ENCODE results near the gene TCEANC2. TPM values are rescaled to one million over a fixed set of nuclear protein-coding genes. Genes with fewer than 3 reads are reported as not detected.

TCEANC2 gene
- total and polyA plus RNA-seq, 2 experiments from 2014 or later, result 6.0 to 6.3 TPM

- H3K36me3 ChIP-seq (ENCODE audit: insufficient read depth), result no peaks in the 10 kb centered on the region
- TF ChIP-seq CREB1 (CRISPR knock-in tag; IDR thresholded peaks at IDR 0.05; ENCODE audit: low read depth), result no peak
- TF ChIP-seq STAT1 (IDR thresholded peaks at IDR 0.05; ENCODE audit: unreplicated experiment), result no peak
- TF ChIP-seq, protein P1, sequence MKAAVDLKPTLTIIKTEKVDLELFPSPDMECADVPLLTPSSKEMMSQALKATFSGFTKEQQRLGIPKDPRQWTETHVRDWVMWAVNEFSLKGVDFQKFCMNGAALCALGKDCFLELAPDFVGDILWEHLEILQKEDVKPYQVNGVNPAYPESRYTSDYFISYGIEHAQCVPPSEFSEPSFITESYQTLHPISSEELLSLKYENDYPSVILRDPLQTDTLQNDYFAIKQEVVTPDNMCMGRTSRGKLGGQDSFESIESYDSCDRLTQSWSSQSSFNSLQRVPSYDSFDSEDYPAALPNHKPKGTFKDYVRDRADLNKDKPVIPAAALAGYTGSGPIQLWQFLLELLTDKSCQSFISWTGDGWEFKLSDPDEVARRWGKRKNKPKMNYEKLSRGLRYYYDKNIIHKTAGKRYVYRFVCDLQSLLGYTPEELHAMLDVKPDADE (IDR thresholded peaks at IDR 0.05), result no peak
- TF ChIP-seq, protein P2, sequence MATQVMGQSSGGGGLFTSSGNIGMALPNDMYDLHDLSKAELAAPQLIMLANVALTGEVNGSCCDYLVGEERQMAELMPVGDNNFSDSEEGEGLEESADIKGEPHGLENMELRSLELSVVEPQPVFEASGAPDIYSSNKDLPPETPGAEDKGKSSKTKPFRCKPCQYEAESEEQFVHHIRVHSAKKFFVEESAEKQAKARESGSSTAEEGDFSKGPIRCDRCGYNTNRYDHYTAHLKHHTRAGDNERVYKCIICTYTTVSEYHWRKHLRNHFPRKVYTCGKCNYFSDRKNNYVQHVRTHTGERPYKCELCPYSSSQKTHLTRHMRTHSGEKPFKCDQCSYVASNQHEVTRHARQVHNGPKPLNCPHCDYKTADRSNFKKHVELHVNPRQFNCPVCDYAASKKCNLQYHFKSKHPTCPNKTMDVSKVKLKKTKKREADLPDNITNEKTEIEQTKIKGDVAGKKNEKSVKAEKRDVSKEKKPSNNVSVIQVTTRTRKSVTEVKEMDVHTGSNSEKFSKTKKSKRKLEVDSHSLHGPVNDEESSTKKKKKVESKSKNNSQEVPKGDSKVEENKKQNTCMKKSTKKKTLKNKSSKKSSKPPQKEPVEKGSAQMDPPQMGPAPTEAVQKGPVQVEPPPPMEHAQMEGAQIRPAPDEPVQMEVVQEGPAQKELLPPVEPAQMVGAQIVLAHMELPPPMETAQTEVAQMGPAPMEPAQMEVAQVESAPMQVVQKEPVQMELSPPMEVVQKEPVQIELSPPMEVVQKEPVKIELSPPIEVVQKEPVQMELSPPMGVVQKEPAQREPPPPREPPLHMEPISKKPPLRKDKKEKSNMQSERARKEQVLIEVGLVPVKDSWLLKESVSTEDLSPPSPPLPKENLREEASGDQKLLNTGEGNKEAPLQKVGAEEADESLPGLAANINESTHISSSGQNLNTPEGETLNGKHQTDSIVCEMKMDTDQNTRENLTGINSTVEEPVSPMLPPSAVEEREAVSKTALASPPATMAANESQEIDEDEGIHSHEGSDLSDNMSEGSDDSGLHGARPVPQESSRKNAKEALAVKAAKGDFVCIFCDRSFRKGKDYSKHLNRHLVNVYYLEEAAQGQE (IDR thresholded peaks at IDR 0.05; ENCODE audit: unreplicated experiment), result no peak
- TF ChIP-seq ZNF331 (CRISPR knock-in tag; IDR thresholded peaks at IDR 0.05; ENCODE audit: low read depth), result no peak
- no peak for TF ChIP-seq NANOG (IDR thresholded peaks at IDR 0.05; ENCODE audit: borderline replicate concordance)
- no peak for TF ChIP-seq JUNB (IDR thresholded peaks at IDR 0.05; ENCODE audit: unreplicated experiment)
- TF ChIP-seq, protein P3, sequence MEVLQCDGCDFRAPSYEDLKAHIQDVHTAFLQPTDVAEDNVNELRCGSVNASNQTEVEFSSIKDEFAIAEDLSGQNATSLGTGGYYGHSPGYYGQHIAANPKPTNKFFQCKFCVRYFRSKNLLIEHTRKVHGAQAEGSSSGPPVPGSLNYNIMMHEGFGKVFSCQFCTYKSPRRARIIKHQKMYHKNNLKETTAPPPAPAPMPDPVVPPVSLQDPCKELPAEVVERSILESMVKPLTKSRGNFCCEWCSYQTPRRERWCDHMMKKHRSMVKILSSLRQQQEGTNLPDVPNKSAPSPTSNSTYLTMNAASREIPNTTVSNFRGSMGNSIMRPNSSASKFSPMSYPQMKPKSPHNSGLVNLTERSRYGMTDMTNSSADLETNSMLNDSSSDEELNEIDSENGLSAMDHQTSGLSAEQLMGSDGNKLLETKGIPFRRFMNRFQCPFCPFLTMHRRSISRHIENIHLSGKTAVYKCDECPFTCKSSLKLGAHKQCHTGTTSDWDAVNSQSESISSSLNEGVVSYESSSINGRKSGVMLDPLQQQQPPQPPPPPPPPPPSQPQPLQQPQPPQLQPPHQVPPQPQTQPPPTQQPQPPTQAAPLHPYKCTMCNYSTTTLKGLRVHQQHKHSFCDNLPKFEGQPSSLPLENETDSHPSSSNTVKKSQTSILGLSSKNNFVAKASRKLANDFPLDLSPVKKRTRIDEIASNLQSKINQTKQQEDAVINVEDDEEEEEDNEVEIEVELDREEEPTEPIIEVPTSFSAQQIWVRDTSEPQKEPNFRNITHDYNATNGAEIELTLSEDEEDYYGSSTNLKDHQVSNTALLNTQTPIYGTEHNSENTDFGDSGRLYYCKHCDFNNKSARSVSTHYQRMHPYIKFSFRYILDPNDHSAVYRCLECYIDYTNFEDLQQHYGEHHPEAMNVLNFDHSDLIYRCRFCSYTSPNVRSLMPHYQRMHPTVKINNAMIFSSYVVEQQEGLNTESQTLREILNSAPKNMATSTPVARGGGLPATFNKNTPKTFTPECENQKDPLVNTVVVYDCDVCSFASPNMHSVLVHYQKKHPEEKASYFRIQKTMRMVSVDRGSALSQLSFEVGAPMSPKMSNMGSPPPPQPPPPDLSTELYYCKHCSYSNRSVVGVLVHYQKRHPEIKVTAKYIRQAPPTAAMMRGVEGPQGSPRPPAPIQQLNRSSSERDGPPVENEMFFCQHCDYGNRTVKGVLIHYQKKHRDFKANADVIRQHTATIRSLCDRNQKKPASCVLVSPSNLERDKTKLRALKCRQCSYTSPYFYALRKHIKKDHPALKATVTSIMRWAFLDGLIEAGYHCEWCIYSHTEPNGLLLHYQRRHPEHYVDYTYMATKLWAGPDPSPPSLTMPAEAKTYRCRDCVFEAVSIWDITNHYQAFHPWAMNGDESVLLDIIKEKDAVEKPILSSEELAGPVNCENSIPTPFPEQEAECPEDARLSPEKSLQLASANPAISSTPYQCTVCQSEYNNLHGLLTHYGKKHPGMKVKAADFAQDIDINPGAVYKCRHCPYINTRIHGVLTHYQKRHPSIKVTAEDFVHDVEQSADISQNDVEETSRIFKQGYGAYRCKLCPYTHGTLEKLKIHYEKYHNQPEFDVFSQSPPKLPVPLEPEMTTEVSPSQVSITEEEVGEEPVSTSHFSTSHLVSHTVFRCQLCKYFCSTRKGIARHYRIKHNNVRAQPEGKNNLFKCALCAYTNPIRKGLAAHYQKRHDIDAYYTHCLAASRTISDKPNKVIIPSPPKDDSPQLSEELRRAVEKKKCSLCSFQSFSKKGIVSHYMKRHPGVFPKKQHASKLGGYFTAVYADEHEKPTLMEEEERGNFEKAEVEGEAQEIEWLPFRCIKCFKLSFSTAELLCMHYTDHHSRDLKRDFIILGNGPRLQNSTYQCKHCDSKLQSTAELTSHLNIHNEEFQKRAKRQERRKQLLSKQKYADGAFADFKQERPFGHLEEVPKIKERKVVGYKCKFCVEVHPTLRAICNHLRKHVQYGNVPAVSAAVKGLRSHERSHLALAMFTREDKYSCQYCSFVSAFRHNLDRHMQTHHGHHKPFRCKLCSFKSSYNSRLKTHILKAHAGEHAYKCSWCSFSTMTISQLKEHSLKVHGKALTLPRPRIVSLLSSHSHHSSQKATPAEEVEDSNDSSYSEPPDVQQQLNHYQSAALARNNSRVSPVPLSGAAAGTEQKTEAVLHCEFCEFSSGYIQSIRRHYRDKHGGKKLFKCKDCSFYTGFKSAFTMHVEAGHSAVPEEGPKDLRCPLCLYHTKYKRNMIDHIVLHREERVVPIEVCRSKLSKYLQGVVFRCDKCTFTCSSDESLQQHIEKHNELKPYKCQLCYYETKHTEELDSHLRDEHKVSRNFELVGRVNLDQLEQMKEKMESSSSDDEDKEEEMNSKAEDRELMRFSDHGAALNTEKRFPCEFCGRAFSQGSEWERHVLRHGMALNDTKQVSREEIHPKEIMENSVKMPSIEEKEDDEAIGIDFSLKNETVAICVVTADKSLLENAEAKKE (CRISPR knock-in tag; IDR thresholded peaks at IDR 0.05), result no peak
- TF ChIP-seq POLR2AphosphoS5 (IDR thresholded peaks at IDR 0.05; ENCODE audit: low read depth), result no peak
- peak; percentile 57 for ATAC-seq
- H3K4me2 ChIP-seq, result peak overlapping the region; percentile 49
- Mint-ChIP-seq H3K4me1 (peaks cover 31% of the 10 kb centered on the region), H3K36me3 (ENCODE audit: low read depth) (no peaks in the 10 kb centered on the region), H3K4me3 (peak overlapping the region; percentile 19; the same call in 1 of the 3 replicates), H3K27me3 (ENCODE audit: insufficient read depth, low read depth, poor library complexity) (peaks cover 10% of the 10 kb centered on the region), H3K9me3 (no peaks in the 10 kb centered on the region), H3K27ac (peak overlapping the region; percentile 66; the same call in 1 of the 2 replicates)
- H4K20me1 ChIP-seq (replicated peaks; ENCODE audit: insufficient read depth), result no peaks in the 10 kb centered on the region
- DNase-seq (ENCODE audit: low spot score), result no peak
- peak overlapping the region; percentile 88 for H2AFZ ChIP-seq
- H3K27ac ChIP-seq (ENCODE audit: low read depth), result no peak overlapping the region
- H3K9me2 ChIP-seq (ENCODE audit: insufficient read depth), result no peaks in the 10 kb centered on the region
- no peaks in the 10 kb centered on the region for H3F3A ChIP-seq (replicated peaks; ENCODE audit: low read depth)
- no peak overlapping the region for H3K4me3 ChIP-seq
- no peaks in the 10 kb centered on the region for H3K27me3 ChIP-seq (ENCODE audit: insufficient read depth)
- H3K79me2 ChIP-seq (replicated peaks; ENCODE audit: insufficient read depth), result no peaks in the 10 kb centered on the region
- peaks cover 29% of the 10 kb centered on the region for H3K4me1 ChIP-seq (ENCODE audit: insufficient read depth)
Measured at GRCh38 chr1:54135436-54136120, 82.2 kb downstream of the TCEANC2 start.
